Measurements from ENCODE around the gene EAPP. TPM values are rescaled to one million over a fixed set of nuclear protein-coding genes. Genes with fewer than 3 reads are reported as not detected.

The EAPP gene
- total RNA-seq, 1 donor from 2014 or later, result 43.2 TPM

DNA sequence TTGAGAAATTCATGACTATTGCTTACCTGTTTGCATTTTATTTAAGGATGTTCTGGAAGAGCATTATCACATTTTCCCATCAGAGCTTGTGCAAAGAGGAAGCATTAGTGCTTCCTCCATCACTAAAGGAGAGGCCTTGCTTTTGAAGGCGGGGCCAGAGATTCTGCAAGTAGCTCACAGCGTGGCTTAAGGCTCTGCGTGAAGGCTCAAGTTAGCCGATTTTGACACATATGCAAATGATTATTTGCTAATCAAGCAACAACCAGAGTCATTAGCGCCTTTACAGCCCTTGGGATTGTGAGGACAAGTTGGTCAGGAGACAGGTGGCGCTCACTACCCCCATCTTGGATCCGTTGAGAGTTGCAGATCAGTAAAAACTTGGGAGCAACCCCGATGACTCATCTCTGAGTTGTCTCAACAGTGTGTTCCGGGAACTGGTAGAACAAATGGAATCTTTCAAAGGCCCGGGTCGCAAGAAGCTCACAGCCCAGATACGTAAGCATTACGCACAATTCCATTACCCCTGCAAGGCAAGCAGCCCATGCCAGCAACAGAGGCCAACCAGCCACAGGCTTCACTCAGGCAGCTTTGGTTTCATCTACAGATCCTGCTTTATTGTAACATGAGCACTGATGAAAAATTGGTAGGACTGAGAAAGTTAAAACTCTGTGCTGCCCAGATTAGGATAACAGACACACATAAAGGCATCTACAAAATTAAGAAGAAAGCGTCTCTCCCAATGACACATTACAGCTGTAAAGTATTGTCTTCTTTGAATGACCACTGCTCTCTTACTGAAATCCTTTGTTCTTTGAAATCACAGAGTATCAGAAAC lies 42.6 kb downstream of the EAPP start:
- TF ChIP-seq, protein P1, sequence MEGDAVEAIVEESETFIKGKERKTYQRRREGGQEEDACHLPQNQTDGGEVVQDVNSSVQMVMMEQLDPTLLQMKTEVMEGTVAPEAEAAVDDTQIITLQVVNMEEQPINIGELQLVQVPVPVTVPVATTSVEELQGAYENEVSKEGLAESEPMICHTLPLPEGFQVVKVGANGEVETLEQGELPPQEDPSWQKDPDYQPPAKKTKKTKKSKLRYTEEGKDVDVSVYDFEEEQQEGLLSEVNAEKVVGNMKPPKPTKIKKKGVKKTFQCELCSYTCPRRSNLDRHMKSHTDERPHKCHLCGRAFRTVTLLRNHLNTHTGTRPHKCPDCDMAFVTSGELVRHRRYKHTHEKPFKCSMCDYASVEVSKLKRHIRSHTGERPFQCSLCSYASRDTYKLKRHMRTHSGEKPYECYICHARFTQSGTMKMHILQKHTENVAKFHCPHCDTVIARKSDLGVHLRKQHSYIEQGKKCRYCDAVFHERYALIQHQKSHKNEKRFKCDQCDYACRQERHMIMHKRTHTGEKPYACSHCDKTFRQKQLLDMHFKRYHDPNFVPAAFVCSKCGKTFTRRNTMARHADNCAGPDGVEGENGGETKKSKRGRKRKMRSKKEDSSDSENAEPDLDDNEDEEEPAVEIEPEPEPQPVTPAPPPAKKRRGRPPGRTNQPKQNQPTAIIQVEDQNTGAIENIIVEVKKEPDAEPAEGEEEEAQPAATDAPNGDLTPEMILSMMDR (IDR thresholded peaks at IDR 0.05), result no peak
- no peaks in the 10 kb centered on the region for H3K27me3 Mint-ChIP-seq
- H3K9me3 Mint-ChIP-seq, result no peaks in the 10 kb centered on the region
- no peak for DNase-seq
- H3K4me1 Mint-ChIP-seq, result no peaks in the 10 kb centered on the region
- CTCF ChIA-PET, result interaction anchor here (1.7 kb wide), 1 partner anchor 165 kb away, joined by 4 read pairs; no protein-coding TSS in a partner anchor
- intact Hi-C loops (cut with micrococcal nuclease), result no loop called here
- POLR2A ChIA-PET, result no interaction called here
- ATAC-seq (ENCODE audit: low read depth), result no peak
- H3K27ac Mint-ChIP-seq, result no peak overlapping the region
- H3K4me3 Mint-ChIP-seq, result no peak overlapping the region
- H3K36me3 Mint-ChIP-seq (ENCODE audit: low read depth), result no peaks in the 10 kb centered on the region

DNA sequence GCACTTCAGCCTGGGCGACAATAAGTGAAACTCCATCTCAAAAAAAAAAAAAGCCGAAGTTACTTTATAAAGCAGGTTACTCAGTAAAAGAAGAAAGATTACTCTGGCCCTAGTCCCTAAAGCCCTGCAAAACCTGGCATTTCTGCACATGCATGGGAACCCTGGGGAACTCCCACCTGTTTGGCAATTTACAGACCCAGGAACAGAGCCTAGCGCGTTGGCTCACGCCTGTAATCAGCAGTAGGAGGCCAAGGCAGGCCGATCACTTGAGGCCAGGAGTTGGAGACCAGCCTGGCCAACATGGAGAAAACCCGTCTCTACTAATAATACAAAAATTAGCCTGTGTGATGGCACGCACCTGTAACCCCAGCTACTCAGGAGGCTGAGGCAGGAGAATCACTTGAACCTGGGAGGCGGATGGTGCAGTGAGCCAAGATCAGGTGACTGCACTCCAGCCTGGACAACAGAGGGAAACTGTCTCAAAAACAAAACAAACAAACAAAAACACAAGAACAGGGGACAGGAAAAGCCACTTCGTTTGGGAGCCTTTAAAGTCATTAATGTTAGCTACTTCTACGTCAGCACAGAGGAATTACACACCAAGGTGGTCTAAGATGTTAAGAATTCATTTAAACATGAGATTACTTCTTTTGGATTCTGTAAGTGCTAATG lies 43.4 kb downstream of the EAPP start:
- ChIA-PET POLR2A (no interaction called here), CTCF (interaction anchor here (1.7 kb wide), 1 partner anchor 164 kb away, joined by 4 read pairs; no protein-coding TSS in a partner anchor)
- DNase-seq (no peak), ATAC-seq (ENCODE audit: low read depth) (no peak)
- Mint-ChIP-seq H3K27ac (no peak overlapping the region), H3K4me3 (no peak overlapping the region), H3K4me1 (no peaks in the 10 kb centered on the region), H3K36me3 (ENCODE audit: low read depth) (no peaks in the 10 kb centered on the region), H3K27me3 (no peaks in the 10 kb centered on the region), H3K9me3 (no peaks in the 10 kb centered on the region)
- intact Hi-C loops (cut with micrococcal nuclease), result no loop called here
- TF ChIP-seq, protein P1 (IDR thresholded peaks at IDR 0.05), result no peak

DNA sequence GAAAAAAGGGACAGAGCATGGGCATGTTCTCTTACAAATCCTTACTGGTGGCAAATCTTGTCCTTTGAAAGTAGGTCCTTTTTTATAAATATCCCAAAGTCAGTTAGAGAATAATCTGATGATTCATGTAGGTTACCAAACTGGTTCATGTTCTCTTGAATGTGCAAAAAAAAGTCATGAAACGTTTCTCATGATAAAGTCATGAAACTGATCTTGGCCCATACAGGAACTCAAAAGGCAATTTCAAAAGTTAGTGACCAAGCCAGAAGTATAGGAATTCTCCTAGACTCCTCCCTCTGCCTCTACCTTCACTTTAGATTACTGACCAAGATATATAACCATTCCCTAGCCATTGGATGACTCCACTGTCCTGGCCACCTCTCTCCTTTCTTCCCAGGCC lies 50.2 kb downstream of the EAPP start:
- DNase-seq (no peak), ATAC-seq (ENCODE audit: low read depth) (no peak)
- H3K4me1 Mint-ChIP-seq, result no peaks in the 10 kb centered on the region
- no peaks in the 10 kb centered on the region for H3K27me3 Mint-ChIP-seq
- POLR2A ChIA-PET, result no interaction called here
- intact Hi-C loops (cut with micrococcal nuclease), result no loop called here
- H3K9me3 Mint-ChIP-seq, result no peaks in the 10 kb centered on the region
- CTCF ChIA-PET, result no interaction called here
- no peak overlapping the region for H3K4me3 Mint-ChIP-seq
- H3K36me3 Mint-ChIP-seq (ENCODE audit: low read depth), result no peaks in the 10 kb centered on the region
- TF ChIP-seq, protein P1 (IDR thresholded peaks at IDR 0.05), result no peak
- H3K27ac Mint-ChIP-seq, result no peak overlapping the region

DNA sequence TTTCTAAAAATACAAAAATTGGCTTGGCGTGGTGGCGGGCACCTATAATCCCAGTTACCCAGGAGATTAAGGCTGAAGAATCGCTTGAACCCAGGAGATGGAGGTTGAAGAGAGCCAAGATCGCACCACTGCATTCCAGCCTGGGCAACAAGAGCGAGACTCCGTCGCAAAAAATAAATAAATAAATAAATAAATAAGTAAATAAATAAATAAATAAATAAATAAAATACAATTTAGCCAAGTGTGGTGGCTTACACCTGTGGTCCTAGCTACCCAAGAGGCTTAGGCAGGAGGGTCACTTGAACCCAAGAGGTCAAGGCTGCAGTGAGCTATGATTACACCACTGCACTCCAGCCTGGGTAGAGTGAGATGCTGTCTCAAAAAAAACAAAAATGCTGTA lies 51.0 kb downstream of the EAPP start:
- H3K4me1 Mint-ChIP-seq, result no peaks in the 10 kb centered on the region
- ChIA-PET CTCF (no interaction called here), POLR2A (no interaction called here)
- H3K27ac Mint-ChIP-seq, result no peak overlapping the region
- H3K36me3 Mint-ChIP-seq (ENCODE audit: low read depth), result no peaks in the 10 kb centered on the region
- TF ChIP-seq, protein P1 (IDR thresholded peaks at IDR 0.05), result no peak
- H3K4me3 Mint-ChIP-seq, result no peak overlapping the region
- H3K9me3 Mint-ChIP-seq, result no peaks in the 10 kb centered on the region
- no peaks in the 10 kb centered on the region for H3K27me3 Mint-ChIP-seq
- ATAC-seq (ENCODE audit: low read depth) (no peak), DNase-seq (no peak)
- intact Hi-C loops (cut with micrococcal nuclease), result no loop called here

DNA sequence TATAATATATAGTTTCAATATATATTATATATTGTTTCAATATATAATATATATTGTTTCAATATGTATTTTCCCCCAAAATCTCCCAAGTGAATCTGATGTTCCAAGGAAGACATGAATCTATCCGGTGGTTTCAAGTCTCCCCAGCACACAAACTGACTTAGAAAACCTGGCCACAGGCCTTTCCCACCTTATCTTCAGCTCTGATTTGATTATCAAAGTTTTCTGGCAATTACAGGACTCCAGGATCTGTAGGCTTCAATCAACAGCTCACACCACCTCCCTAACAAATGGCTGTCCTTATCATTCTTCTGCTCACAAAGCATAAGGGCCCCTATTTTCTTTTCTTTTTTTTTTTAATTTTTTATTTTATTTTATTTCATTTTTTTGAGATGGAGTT lies 54.8 kb downstream of the EAPP start:
- Mint-ChIP-seq H3K4me3 (no peak overlapping the region), H3K9me3 (no peaks in the 10 kb centered on the region), H3K27me3 (no peaks in the 10 kb centered on the region), H3K27ac (no peak overlapping the region), H3K36me3 (ENCODE audit: low read depth) (no peaks in the 10 kb centered on the region), H3K4me1 (no peaks in the 10 kb centered on the region)
- CTCF ChIA-PET, result no interaction called here
- no peak for ATAC-seq (ENCODE audit: low read depth)
- POLR2A ChIA-PET, result no interaction called here
- intact Hi-C loops (cut with micrococcal nuclease), result no loop called here
- TF ChIP-seq, protein P1 (IDR thresholded peaks at IDR 0.05), result no peak
- no peak for DNase-seq
